ENCODE data around the gene HOXA3. TPM values are rescaled to one million over a fixed set of nuclear protein-coding genes. Genes with fewer than 3 reads are reported as not detected.
A peak's percentile ranks its signal among the peaks of the same experiment; 100 is the strongest.

HOXA3 gene
- total and polyA plus RNA-seq, 2 of the 8 experiments (the other 6 are each of a cell fraction or from before 2014, with no cell fraction given), result not detected

DNA sequence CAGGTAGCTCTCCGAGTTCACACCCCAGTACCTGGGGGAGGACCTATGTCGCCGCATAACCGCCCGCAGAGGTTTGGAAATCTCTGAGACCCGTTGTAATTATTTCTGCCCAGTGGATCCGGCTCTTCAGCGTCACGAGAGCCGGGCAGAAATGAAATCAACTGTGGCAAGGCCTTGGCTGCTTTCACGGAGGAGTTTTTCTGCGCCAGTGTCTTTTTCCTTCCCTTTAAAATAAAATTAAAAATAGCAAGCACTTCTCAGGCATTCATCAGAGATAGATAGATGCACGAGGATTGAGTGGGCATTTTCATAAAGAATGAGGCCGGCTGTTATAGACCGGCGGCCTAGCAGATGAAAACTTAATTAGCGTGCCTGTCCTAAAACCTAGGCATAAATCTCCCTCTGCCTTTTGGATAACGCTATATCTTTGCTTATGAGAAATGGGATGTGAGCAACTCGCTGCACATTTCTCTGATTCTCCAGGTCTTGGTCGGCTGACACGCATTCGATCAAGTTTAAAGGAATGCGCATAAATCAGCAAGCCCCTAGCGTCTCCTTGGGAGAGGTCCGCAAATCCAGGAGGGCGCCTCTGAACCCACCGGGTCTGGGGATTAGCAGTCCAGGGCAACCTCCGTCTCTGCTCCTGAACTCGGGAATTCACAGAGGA is 41.1 kb upstream of the HOXA3 start:
- Histone ChIP-seq H4K8ac (ENCODE audit: extremely low read depth, insufficient read depth, low read length) (no peak overlapping the region), H4K5ac (ENCODE audit: insufficient read length, low read depth, low read length) (no peak overlapping the region), H3K79me1 (ENCODE audit: low read depth, low read length) (no peaks in the 10 kb centered on the region), H3K56ac (replicated peaks; ENCODE audit: insufficient read length, low read depth, low read length) (no peak overlapping the region), H2BK120ac (replicated peaks; ENCODE audit: low read depth, low read length) (no peak overlapping the region), H3K4me3 (ENCODE audit: extremely low read depth in 1 of 4, insufficient read depth in 2 of 4, low read depth in 3 of 4, low read length in 4 of 4) (no peak overlapping the region), H3K36me3 (ENCODE audit: control insufficient read depth in 2 of 4, insufficient read depth in 4 of 4, low read length in 3 of 4) (peaks cover 0 to 13% (median 0%) of the 10 kb centered on the region in 4 experiments; a peak in 1 of 8 replicates), H3K4me2 (ENCODE audit: insufficient read depth in 1 of 2, low read depth in 2 of 2, low read length in 2 of 2) (no peak overlapping the region), H3K9ac (replicated peaks in 1 of 4; ENCODE audit: extremely low read depth in 1 of 4, low read depth in 3 of 4, low read length in 3 of 4) (no peak overlapping the region), H3K4me1 (replicated peaks in 1 of 4; ENCODE audit: control insufficient read depth in 3 of 4, insufficient read depth in 4 of 4, low read length in 3 of 4) (peaks cover 0 to 10% (median 8%) of the 10 kb centered on the region in 4 experiments; a peak in 5 of 7 replicates), H3K4ac (replicated peaks; ENCODE audit: insufficient read length, low read depth, low read length) (no peak overlapping the region), H3K14ac (ENCODE audit: insufficient read length) (no peak overlapping the region), H3K23ac (ENCODE audit: insufficient read length) (no peak overlapping the region), H2BK5ac (ENCODE audit: low read depth, low read length) (no peak overlapping the region), H3K23me2 (ENCODE audit: low read depth, low read length) (no peaks in the 10 kb centered on the region), H4K91ac (replicated peaks; ENCODE audit: insufficient read length, low read length) (no peak overlapping the region), H2AK5ac (ENCODE audit: low read depth, low read length) (no peak overlapping the region), H2BK20ac (ENCODE audit: low read length) (no peak overlapping the region), H3K18ac (ENCODE audit: extremely low read depth, low read length) (no peak overlapping the region), H3K27me3 (replicated peaks in 1 of 4; ENCODE audit: control insufficient read depth in 3 of 4, extremely low read depth in 1 of 4, insufficient read depth in 3 of 4, low read length in 3 of 4) (peaks cover 83 to 100% (median 95%) of the 10 kb centered on the region in 4 experiments), H2AFZ (ENCODE audit: low read length) (no peak overlapping the region), H3K79me2 (ENCODE audit: control insufficient read depth in 1 of 2, insufficient read depth in 2 of 2, low read length in 2 of 2) (no peaks in the 10 kb centered on the region), H3K9me3 (ENCODE audit: insufficient read depth in 2 of 2, low read depth in 1 of 2, low read length in 1 of 2) (peaks cover 0 to 3% of the 10 kb centered on the region in 2 experiments; a peak in 1 of 4 replicates), H4K20me1 (replicated peaks in 1 of 2; ENCODE audit: control insufficient read depth in 1 of 2, insufficient read depth in 2 of 2, low read length in 2 of 2) (peaks cover 21 to 44% of the 10 kb centered on the region in 2 experiments), H2BK12ac (ENCODE audit: low read depth, low read length) (no peak overlapping the region), H2BK15ac (ENCODE audit: low read length) (no peak overlapping the region), H3K27ac (ENCODE audit: low read depth, low read length) (no peak overlapping the region)
- DNase-seq (ENCODE audit: low read depth in 1 of 2, low spot score in 2 of 2) (peak in 1 of 2 experiments; percentile 49), FAIRE-seq (no peak)
- CTCF ChIA-PET (ENCODE audit: partially characterized antibody), result interaction anchor here (0.6 to 9.1 kb wide), 4 partner anchors 11 to 903 kb away, joined by 3 to 64 read pairs (median 15); no protein-coding TSS in a partner anchor
- 15% methylated on average over 28 of the region's 29 CpGs; no CpG with 5 or more reads in 1 of the 2 experiments for WGBS, 2 experiments (ENCODE audit: extremely low coverage in 1 of 2, insufficient coverage in 1 of 2, insufficient read length in 1 of 2, insufficient replicate concordance in 2 of 2, low coverage in 1 of 2, low lambda C conversion rate in 2 of 2, missing lambda C conversion rate in 1 of 2)
- POLR2A ChIA-PET (ENCODE audit: partially characterized antibody), result interaction anchor here (1.1 kb wide), 1 partner anchor 16 kb away, joined by 3 read pairs; no protein-coding TSS in a partner anchor
- TF ChIP-seq SIRT6 (IDR thresholded peaks at IDR 0.05; ENCODE audit: low read length) (no peak), EZH2 (IDR thresholded peaks at IDR 0.05; ENCODE audit: low read depth, low read length, severe bottlenecking) (peak; percentile 88), ASH2L (IDR thresholded peaks at IDR 0.05; ENCODE audit: low read length) (no peak), CREB1 (IDR thresholded peaks at IDR 0.05) (no peak), SP1 (IDR thresholded peaks at IDR 0.05; ENCODE audit: low read depth, low read length) (0 out of 2 replicates have a peak, but pooled peaks have one; percentile 3), NRF1 (IDR thresholded peaks at IDR 0.05; ENCODE audit: low read depth, low read length) (no peak), KDM4A (IDR thresholded peaks at IDR 0.05; ENCODE audit: low read depth, low read length, severe bottlenecking) (no peak), POLR2AphosphoS5 (IDR thresholded peaks at IDR 0.05; ENCODE audit: low read depth, low read length) (no peak), KDM1A (IDR thresholded peaks at IDR 0.05; ENCODE audit: borderline replicate concordance, low read length) (no peak), JUN (IDR thresholded peaks at IDR 0.05; ENCODE audit: low read depth, low read length) (no peak), CTBP2 (IDR thresholded peaks at IDR 0.05; ENCODE audit: borderline replicate concordance, insufficient read depth, insufficient read length, low read length) (no peak)
- TF ChIP-seq, protein P1, sequence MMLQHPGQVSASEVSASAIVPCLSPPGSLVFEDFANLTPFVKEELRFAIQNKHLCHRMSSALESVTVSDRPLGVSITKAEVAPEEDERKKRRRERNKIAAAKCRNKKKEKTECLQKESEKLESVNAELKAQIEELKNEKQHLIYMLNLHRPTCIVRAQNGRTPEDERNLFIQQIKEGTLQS (IDR thresholded peaks at IDR 0.05; ENCODE audit: insufficient read depth, low read depth, low read length), result no peak
